Dermis microvascular lymphatic vessel endothelial cell (primary cell): Measurements from ENCODE around the gene FGD2. TPM values are rescaled to one million over a fixed set of nuclear protein-coding genes. Genes with fewer than 3 reads are reported as not detected.

Experiments used
- DNase-seq, 2 donors: peaks; one replicate each; pipeline versions ENCODE4 v3.0.0 to v3.0.0-alpha.2; 2010; ENCODE audit warnings: low read depth in 2 of 2
- total RNA-seq: library from RNA; depleted of rRNA; stranded (reverse); fragments of >200 nt; gene quantifications from 2 replicates; pipeline ENCODE4 v1.2.1, GENCODE V29; 2014

Gene FGD2
- total RNA-seq, 1 donor from 2014 or later: not detected

DNA sequence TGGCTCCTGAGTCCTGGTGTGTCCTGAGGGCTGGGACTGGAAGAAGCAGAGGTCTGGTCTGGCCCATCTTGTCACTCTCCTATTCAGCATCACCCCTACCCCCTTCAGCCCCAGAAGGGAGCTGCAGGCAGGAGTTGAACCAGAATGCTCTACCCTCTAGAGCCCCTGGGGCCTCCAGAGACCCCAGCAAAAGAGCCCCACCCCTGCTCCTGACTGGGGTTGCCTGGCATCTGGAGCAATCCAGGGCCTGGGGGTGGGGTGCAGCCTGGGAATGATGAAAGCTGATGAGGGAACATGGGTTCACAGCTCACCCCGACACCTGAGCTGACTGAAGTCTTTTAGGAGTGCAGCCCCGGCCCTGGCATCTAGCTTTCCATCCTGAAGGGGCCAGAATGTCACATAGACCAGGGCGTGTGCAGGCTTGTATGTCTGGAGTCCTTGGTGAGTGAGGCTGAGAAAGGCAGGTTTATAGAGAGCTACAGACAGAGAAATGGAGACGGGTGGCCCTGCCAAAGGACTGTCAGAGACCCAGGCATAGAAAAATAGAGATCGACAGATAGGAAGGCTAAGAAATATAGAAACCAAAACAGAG is 12.2 kb downstream of the FGD2 start:
- no peak for DNase-seq

- peak; percentile 76 to 86 for DNase-seq
Observed at GRCh38 chr6:37018198-37019064, 13.0 kb downstream of the FGD2 start.

- no peak for DNase-seq
Observed at GRCh38 chr6:37019065-37019450, 13.6 kb downstream of the FGD2 start.

DNA sequence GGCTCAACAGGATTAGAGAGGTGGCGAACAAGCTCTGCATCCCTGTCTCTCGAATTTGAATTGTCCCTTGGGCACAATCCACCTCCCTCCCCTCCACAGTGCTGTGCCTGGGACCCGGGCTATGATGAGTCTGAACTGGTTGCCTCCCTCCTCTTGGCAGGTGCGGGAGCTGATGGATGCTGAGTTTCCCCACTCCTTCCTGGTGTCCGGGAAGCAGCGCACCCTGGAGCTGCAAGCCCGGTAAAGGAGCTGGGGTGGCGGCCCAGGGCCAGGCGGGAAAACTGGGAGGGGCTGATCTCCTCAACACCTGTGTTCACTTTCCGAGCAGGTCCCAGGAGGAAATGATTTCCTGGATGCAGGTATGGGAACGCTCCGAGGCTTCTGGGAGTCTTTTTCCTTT is 14.9 kb downstream of the FGD2 start:
- DNase-seq: no peak

DNA sequence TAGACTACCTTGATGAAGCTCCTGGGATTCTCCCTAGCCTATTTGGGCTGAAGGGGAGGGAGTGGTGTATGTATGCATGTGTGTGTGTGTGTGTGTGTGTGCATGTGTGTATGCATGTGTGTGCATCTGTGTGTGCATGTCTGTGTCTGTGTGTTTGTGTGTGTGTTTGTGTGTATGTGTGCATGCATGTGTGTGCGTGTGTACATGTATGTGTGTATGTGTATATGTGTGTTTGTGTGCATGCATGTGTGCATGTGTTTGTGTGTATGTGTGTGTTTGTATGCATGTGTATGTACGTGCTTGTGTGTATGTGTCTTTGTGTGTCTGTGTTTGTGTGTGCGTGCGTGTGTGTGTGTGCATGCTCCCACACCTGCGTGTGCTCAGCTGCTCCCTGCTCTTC is 15.4 kb downstream of the FGD2 start:
- DNase-seq: no peak

DNA sequence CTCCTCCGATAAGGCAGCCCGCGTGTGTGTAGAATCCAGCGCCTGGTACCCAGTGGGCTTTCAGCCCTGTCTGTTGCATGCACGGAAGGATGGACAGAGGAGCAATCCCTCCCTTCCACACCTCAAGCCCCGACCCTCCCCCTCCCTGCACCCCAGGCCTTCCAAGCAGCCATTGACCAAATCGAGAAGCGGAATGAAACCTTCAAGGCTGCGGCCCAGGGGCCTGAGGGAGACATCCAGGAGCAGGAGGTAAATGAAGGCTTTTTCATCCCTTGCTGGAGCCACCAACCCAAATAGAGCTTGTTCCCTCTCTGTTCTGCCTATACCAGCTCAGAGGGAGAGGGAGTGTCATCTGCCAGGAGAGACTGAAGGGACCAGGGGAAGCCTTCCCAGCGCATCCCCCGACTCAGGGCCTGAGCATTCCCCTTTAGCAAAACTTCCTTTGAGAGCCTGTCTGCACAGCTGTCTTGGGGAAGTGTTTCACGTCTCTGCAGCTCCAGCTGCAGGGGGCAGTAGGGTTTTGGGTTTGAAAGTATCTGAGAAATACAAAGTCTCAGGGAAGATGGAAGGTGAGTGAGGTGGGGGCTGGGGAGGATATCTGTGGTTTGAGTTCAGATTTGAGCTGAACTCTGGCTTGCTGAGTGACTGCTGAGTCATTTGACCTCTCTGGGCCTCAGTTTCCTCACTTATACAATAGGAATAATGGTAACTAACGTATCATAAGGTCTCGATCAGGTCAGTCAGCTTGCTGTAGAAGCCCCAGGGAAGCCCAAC is 16.1 kb downstream of the FGD2 start:
- DNase-seq: peak in 1 of 2 donors; percentile 42

DNA sequence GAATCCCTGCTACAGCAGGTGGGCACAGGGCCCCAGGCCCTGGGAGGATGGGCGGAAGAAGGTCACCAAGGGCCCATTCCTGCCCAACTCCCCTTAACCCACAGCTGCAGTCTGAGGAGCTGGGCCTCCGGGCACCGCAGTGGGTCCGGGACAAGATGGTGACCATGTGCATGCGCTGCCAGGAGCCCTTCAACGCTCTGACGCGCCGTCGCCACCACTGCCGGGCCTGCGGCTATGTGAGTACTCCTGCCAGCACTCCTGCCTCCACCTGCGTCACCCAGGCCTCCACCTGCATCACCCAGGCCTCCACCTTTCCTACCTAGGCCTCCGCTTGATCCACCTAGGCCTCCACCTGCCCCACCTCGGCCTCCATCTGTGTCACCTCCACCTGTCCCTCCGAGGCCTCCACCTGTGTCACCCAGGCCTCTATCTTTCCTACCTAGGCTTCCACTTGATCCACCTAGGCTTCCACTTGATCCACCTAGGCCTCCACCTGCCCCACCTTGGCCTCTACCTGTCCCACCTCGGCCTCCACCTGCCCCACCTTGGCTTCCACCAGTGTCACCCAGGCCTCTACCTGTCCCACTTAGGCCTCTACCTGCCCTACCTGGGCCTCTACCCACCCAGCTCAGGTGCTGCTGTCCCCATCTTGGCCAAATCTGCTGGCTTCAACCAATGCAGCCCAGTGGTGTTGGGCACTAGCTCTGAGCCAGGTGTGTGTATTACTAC is 16.8 kb downstream of the FGD2 start:
- no peak for DNase-seq

DNA sequence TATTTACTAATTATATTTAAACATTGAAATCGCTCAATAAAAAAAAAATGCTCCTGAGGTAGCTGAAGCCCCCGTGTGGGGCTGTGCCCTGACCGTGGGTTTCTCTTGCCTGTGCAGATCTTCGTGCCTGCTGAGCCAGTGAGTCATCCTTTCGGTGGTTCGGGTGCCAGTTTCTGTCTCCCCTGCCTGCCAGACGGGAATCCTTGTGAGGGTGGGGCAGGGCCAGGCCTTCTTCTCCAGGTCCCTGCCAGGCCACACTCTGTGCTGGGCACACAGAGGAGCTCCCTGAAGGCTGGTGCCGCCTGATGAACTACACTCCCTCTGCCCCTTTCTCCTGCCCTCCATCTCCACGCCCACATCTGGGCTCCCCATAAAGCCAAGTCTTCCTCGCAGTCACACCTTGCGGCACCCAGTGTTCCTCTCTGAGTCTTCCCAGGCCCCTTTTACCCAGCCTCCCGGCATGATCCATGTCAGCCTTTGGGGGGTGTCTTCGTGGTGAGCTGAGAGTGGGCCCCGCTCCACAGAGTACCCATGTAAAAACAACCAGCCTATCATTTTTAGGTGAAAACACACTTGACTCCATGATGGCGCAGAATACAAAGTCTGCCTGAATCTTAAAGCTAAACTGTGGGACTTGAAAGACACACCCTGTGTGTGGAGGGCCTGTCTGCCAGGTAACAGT is 19.3 kb downstream of the FGD2 start:
- no peak for DNase-seq

DNA sequence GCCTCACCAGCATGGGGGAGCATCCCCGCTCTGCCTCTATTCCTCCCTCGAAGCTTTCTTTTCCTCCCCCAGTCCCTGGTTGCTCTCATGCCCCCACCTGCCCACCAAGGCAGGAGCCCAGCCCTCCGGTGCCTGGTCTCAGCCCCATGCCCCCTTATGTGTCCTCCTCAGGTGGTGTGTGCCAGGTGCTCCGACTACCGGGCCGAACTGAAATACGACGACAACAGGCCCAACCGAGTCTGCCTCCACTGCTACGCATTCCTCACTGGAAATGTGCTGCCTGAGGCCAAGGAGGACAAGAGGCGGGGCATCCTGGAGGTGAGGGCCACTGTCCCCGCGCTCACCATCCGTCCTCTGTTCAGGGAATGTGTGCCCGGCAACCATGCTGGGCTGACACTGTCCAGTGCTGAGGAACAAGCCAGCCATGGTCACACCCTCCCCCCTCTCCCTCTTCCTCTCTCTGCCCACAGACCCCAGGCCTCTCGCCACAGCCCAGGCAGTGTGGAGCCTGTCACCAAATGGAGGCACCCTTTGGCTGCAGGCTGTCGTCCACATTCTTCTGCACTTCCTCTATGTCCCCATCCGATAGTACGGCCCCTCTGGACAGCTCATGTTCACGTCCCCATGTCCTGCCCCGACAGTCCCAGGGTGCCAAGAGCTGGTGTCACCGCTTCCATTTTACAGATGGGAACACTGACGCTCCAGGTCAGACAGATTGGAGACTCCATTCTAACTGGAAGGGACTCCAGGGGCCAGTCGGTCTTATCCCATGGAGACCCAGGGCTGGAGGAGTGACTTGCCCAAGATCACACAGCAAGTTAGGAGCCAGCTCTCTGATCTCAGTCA is 20.4 kb downstream of the FGD2 start:
- DNase-seq: no peak

DNA sequence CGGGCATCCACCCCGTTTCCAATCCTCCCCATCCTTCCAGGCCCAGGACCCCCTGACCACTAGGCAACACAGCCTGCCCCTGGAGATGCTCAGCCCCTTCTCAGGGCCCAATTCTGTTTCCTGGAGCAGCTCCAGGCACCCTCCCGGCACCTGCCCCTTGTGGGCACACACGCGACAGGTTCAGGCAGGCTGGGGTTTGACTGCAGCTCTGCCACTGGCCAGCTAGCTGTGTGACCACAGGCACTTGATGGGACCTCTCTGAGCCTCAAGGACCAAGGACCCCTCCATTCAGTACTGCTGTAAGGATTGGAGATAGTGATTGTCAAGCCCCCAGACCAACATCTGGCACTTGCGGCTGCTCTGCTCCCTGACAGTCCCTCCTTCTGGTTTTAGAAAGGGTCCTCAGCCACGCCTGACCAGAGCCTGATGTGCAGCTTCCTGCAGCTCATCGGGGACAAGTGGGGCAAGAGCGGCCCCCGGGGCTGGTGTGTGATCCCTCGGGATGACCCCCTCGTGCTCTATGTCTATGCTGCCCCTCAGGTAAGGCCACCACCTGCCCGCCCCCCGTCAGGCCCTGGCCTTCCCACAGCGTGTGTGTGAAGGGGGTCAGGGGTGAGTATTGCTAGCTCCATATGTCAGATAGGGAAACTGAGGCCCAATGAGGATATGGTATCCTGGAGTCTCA is 21.7 kb downstream of the FGD2 start:
- DNase-seq: no peak

GRCh38 chr6:37027811-37028469 is 22.5 kb downstream of the FGD2 start:
- DNase-seq: no peak

DNA sequence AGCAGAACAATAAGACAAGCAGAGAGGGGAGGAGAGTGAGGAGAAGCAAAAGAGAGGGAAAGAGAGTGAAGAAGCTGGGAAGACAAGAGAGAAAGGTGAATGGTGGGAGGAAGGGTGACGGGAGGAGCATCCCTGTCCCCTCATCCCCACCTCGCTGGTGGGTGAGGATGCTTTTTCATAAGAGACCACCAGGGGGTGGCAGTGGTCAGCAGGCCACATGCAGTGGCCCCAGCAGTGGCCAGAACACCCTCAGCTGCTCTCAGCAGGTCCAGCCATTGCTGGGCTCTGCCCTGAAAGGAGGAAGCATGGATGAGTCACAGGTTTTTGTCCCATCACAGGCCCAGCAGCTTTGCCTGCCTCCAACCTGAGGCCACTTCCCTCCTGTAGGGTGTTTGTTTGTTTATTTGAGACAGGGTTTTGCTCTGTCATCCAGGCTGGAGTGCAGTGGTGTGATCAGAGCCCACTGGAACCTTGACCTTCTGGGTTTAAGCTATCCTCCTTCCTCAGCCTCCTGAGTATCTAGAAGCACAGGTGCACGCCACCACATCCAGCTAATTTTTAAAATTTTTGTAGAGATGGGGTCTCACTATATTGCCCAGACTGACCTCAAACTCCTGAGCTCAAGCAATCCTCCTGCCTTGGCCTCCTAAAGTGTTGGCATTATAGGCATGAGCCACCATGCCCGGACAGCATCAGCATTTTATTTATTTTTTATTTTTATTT is 24.0 kb downstream of the FGD2 start:
- peak; percentile 65 to 86 for DNase-seq

- DNase-seq: no peak
Observed at GRCh38 chr6:37030599-37030998, 25.1 kb downstream of the FGD2 start.

- DNase-seq: no peak
Observed at GRCh38 chr6:37032239-37032638, 26.8 kb downstream of the FGD2 start.

DNA sequence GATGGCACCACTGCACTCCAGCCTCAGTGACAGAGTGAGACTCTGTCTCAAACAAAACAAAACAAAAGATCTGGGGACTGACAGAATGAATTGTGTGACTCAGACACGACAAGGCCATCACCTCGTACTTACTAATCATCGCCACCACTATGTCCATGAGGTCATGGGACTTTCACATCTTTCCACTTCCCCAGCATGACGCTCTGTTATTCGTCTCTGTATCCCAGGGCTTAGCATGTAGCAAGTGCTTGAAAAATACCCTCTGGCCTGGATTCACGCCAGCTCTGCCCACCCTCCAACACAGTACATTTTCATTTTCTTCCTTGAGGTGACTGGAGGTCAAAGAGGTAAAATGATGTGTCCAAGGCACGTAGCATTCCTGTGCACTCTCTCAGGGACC is 27.8 kb downstream of the FGD2 start:
- peak in 1 of 2 donors; percentile 21 for DNase-seq

- DNase-seq: no peak
Observed at GRCh38 chr6:37033819-37034795, 28.7 kb downstream of the FGD2 start.

DNA sequence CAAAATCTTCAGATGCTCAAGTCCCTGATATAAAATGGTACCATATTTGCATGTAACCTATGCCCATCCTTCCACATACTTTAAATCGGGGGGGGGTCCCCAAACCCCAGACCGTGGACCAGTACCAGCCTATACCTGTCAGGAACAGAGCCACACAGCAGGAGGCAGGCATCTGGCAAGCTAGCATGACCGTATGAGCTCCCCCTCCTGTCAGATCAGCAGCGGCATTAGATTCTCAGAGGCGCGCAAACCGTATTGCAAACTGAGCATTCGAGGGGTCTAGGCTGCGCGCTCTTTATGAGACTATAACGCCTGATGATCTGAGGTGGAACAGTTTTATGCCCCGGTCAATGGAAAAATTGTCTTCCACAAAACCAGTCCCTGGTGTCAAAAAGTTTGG is 30.7 kb downstream of the FGD2 start:
- no peak for DNase-seq
